ENCODE measurements around the gene MACROD2.
"Not testable (repeated sequence)": the region's sequence is repeated elsewhere in the genome, so short reads cannot be mapped to it uniquely, and the experiment has no call there.

MACROD2 gene

GRCh38 chr20:14953736-14954135 is 958.4 kb downstream of the MACROD2 start:
- DNase-seq (ENCODE audit: low spot score): no peak

- DNase-seq (ENCODE audit: low spot score): no peak
Observed at GRCh38 chr20:14955399-14955798, 960.1 kb downstream of the MACROD2 start.

- DNase-seq (ENCODE audit: low spot score): peak; percentile 24
Observed at GRCh38 chr20:14956026-14956425, 960.7 kb downstream of the MACROD2 start.

GRCh38 chr20:14956538-14956937 is 961.2 kb downstream of the MACROD2 start:
- no peak for DNase-seq (ENCODE audit: low spot score)

- DNase-seq (ENCODE audit: low spot score): no peak
Observed at GRCh38 chr20:14957402-14957801, 962.1 kb downstream of the MACROD2 start.

GRCh38 chr20:14958626-14959025 is 963.3 kb downstream of the MACROD2 start:
- DNase-seq (ENCODE audit: low spot score): no peak

GRCh38 chr20:14959506-14960475 is 964.5 kb downstream of the MACROD2 start:
- DNase-seq (ENCODE audit: low spot score): peak; percentile 21

GRCh38 chr20:14960831-14961230 is 965.5 kb downstream of the MACROD2 start:
- DNase-seq (ENCODE audit: low spot score): no peak

- no peak for DNase-seq (ENCODE audit: low spot score)
Observed at GRCh38 chr20:14963262-14963663, 967.9 kb downstream of the MACROD2 start.

GRCh38 chr20:14966203-14966602 is 970.9 kb downstream of the MACROD2 start:
- DNase-seq (ENCODE audit: low spot score): no peak

- DNase-seq (ENCODE audit: low spot score): no peak
Observed at GRCh38 chr20:14966808-14967207, 971.5 kb downstream of the MACROD2 start.

GRCh38 chr20:14972256-14972655 is 976.9 kb downstream of the MACROD2 start:
- DNase-seq (ENCODE audit: low spot score): no peak

GRCh38 chr20:14972690-14973089 is 977.4 kb downstream of the MACROD2 start:
- DNase-seq (ENCODE audit: low spot score): no peak

GRCh38 chr20:14979453-14979986 is 984.2 kb downstream of the MACROD2 start:
- no peak for DNase-seq (ENCODE audit: low spot score)

- not testable (repeated sequence) for DNase-seq (ENCODE audit: low spot score)
Observed at GRCh38 chr20:14981486-14981885, 986.2 kb downstream of the MACROD2 start.

- DNase-seq (ENCODE audit: low spot score): not testable (repeated sequence)
Observed at GRCh38 chr20:14982324-14982723, 987.0 kb downstream of the MACROD2 start.

- no peak for DNase-seq (ENCODE audit: low spot score)
Observed at GRCh38 chr20:14984305-14984704, 989.0 kb downstream of the MACROD2 start.

- DNase-seq (ENCODE audit: low spot score): peak; percentile 37
Observed at GRCh38 chr20:14984768-14985622, 989.7 kb downstream of the MACROD2 start.

- DNase-seq (ENCODE audit: low spot score): peak; percentile 69
Observed at GRCh38 chr20:14986026-14986655, 990.8 kb downstream of the MACROD2 start.

- no peak for DNase-seq (ENCODE audit: low spot score)
Observed at GRCh38 chr20:14986656-14987055, 991.3 kb downstream of the MACROD2 start.

GRCh38 chr20:14989535-14990290 is 994.4 kb downstream of the MACROD2 start:
- no peak for DNase-seq (ENCODE audit: low spot score)
